ENCODE results near the gene TPTE.
"Not testable (repeated sequence)": the region's sequence is repeated elsewhere in the genome, so short reads cannot be mapped to it uniquely, and the experiment has no call there.

- TF ChIP-seq CTCF (IDR thresholded peaks at IDR 0.05); POLR2AphosphoS5 (IDR thresholded peaks at IDR 0.05; ENCODE audit: low read depth, low read length); SIN3A (IDR thresholded peaks at IDR 0.05; ENCODE audit: borderline replicate concordance, insufficient read depth, low read depth, low read length): not testable (repeated sequence)
Observed at GRCh38 chr21:10649350-10650149, 128.2 kb downstream of the TPTE start.

Measured in Panc1 (cell line).